GM06990 (cell line): ENCODE data around the gene PFN3.

ENCODE experiments used
- DNase-seq: peaks from one replicate; pipeline ENCODE4 v3.0.0-alpha.2; 2011; ENCODE audit not compliant: insufficient read length; ENCODE audit errors: extremely low read depth
- H3K27me3 ChIP-seq: replicated peaks from 2 replicates; pipeline ENCODE4 v1.6.0; 2011; ENCODE audit warnings: low read length; ENCODE audit not compliant: control insufficient read depth, insufficient read depth
- H3K36me3 ChIP-seq: 2 replicates; pipeline ENCODE4 v1.5.1; 2011; ENCODE audit warnings: low read length; ENCODE audit not compliant: control insufficient read depth, insufficient read depth
- H3K4me3 ChIP-seq: replicated peaks from 2 replicates; pipeline ENCODE4 v1.5.1; 2011; ENCODE audit warnings: low read depth, mild to moderate bottlenecking, control low read depth, low read length
- TF ChIP-seq, protein P1 (sequence below): IDR thresholded peaks from 2 replicates; pipeline ENCODE4 v1.5.1; 2011; ENCODE audit warnings: low read length, control low read depth, mild to moderate bottlenecking, inconsistent platforms; ENCODE audit not compliant: insufficient read depth, poor library complexity, severe bottlenecking

PFN3 gene

DNA sequence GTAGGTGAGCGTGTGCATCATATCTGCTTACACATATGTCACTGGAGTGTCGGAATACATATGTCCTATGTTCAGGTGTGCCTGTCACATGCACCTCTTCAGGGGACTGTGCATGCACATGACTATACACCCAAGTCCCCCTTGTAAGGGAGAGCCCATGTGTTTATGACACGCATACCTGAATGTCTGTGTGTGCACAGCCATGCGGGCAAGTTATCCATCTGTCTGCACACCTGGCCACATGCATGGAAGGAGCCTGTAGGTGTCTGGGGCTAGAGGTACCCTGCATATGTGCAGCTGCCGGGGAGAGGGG is 43.4 kb downstream of the PFN3 start:
- TF ChIP-seq, protein P1, sequence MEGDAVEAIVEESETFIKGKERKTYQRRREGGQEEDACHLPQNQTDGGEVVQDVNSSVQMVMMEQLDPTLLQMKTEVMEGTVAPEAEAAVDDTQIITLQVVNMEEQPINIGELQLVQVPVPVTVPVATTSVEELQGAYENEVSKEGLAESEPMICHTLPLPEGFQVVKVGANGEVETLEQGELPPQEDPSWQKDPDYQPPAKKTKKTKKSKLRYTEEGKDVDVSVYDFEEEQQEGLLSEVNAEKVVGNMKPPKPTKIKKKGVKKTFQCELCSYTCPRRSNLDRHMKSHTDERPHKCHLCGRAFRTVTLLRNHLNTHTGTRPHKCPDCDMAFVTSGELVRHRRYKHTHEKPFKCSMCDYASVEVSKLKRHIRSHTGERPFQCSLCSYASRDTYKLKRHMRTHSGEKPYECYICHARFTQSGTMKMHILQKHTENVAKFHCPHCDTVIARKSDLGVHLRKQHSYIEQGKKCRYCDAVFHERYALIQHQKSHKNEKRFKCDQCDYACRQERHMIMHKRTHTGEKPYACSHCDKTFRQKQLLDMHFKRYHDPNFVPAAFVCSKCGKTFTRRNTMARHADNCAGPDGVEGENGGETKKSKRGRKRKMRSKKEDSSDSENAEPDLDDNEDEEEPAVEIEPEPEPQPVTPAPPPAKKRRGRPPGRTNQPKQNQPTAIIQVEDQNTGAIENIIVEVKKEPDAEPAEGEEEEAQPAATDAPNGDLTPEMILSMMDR: no peak
- Histone ChIP-seq H3K4me3 (no peak overlapping the region), H3K27me3 (no peaks in the 10 kb centered on the region), H3K36me3 (no peaks in the 10 kb centered on the region)
- DNase-seq: no peak

DNA sequence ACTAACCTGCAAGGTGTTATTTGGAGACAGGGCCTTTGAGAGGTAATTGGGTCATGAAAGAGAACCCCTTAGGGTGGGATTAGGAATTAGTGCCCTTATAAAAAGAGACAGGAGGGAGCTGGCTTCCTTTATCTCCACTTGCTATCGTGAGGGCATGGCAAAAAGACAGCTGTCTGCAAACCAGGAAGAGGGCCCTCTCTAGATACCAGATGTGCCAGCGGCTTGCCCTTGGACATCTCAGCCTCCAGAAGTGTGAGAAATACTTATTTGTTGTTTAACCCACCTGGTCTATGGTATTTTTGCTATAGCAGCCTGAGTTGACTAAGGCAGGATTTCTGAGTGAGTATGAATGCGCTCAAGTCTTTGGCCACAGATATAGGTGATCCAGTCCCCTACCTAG is 43.7 kb downstream of the PFN3 start:
- Histone ChIP-seq H3K27me3 (no peaks in the 10 kb centered on the region), H3K4me3 (no peak overlapping the region), H3K36me3 (no peaks in the 10 kb centered on the region)
- TF ChIP-seq, protein P1: no peak
- DNase-seq: no peak

DNA sequence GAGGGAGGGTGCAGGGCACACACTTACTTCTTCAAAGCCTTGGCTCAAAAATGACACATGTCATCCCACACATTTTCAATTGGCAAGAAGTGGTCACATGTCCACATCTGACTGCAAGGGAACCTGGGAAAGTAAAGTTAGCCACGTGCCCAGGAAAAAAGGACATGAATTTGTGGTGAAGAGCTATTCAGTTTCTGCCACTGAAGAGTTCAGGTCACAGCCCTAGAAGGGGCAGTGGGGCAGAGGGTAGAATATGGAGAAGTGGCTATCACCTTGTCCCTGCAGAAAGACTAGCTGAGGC is 44.6 kb downstream of the PFN3 start:
- no peak for DNase-seq
- Histone ChIP-seq H3K27me3 (no peaks in the 10 kb centered on the region), H3K36me3 (no peaks in the 10 kb centered on the region), H3K4me3 (no peak overlapping the region)
- TF ChIP-seq, protein P1: no peak

DNA sequence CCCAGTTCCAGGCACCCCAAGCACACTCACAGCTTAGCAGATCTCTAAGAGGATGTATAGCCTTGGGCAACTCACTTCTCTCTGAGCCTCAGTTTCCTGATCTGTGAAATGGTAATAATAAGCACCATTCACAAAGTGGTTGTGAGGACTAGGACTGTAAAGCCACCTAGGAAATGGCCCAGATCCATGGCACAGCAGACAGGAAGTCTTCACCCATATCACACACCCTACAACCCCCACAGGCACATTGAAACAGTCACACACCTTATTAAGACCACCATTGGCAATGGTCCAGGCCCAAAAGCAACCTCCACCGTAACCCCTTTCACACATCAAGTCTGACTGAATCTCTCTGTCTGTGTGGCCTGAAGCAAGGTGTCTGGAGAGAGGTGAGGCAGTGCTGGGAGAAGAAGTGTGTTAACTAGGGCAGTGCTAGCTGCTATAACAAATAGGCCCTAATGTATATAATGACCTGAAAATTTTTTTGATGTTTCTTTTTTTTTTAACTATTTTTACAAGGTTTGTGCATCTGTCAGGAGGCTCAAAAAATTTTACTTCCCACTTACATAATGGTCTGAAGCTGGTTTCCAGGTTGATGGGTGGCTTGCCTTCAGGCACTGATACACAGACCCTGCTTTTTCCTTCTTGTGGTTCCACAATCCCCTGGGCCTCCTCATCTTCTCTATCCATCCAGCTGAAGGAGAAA is 45.1 kb downstream of the PFN3 start:
- no peak for DNase-seq
- Histone ChIP-seq H3K36me3 (no peaks in the 10 kb centered on the region), H3K4me3 (no peak overlapping the region), H3K27me3 (no peaks in the 10 kb centered on the region)
- TF ChIP-seq, protein P1: no peak

DNA sequence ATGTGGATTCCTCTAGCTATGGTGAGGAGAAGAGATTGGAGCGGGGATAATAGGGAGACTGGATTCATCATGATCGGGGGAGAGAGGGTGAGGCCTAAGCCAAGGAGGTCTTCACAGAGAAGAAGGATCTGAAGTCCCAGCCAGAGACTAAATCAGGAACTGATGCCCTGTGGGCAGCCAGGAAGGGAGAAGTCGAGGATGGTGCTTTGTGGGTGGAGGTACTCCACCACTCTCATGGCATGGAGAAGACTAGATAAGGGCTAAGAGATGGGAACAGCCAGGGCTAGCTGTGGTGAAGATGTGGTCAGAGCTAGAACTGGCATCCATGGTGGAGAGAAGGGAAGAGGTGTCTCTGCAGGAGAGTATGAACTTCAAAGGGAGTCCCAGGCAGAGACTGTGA is 45.8 kb downstream of the PFN3 start:
- no peak overlapping the region for H3K4me3 ChIP-seq
- TF ChIP-seq, protein P1: no peak

DNA sequence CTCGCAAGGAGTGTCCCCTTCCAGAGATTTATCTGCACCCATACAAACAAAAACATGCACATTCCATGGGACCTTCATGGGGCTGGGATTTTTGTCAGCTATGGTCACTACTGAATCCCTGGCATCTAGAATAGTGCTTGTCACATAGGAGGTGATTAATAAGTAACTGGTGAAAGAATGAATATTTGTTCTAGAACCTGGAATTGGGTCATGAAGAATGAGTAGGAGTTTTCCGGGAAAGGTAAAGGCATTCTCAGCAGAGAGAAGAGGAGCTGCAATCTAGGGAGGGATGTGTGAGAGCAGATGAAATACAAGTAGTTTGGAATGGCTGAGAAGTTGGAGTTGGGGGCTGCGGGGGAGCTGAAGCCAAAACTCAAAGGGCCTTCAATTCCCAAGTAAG is 46.2 kb downstream of the PFN3 start:
- Histone ChIP-seq H3K36me3 (peaks cover 6% of the 10 kb centered on the region), H3K27me3 (no peaks in the 10 kb centered on the region), H3K4me3 (no peak overlapping the region)
- TF ChIP-seq, protein P1: no peak
- no peak for DNase-seq

More for the DNA sequence above, 45.8 kb downstream of the PFN3 start:
- DNase-seq: no peak
- Histone ChIP-seq H3K27me3 (no peaks in the 10 kb centered on the region), H3K36me3 (peaks cover 4% of the 10 kb centered on the region)
